HG03039 (cell line): Measurements from ENCODE around the gene TYMP.

Source experiments
- ATAC-seq: cut with Tn5 transposase; IDR thresholded peaks from one replicate; pipeline ENCODE4 v1.9.1; 2021; ENCODE audit warnings: mild to moderate bottlenecking, moderate library complexity; ENCODE audit not compliant: unreplicated experiment

The TYMP gene

GRCh38 chr22:50529897-50530579 is at the start of gene TYMP:
Gene TYMP (minus strand): TSS chr22:50530012. CDS start chr22:50529709, 303 bp downstream.
- ATAC-seq: peak; percentile 19

- ATAC-seq: no peak
These were observed 49.0 kb upstream of the TYMP start for GRCh38 chr22:50578776-50579310.

GRCh38 chr22:50577987-50578775 is 48.4 kb upstream of the TYMP start, which contains the start of gene CPT1B:
Gene CPT1B (minus strand): TSS chr22:50578427. CDS start chr22:50577915, 512 bp downstream.
- ATAC-seq: no peak

- no peak for ATAC-seq
These were observed 47.8 kb upstream of the TYMP start for GRCh38 chr22:50577697-50577986.

GRCh38 chr22:50576806-50577696 is 47.2 kb upstream of the TYMP start:
- no peak for ATAC-seq

GRCh38 chr22:50576070-50576469 is 46.3 kb upstream of the TYMP start:
- no peak for ATAC-seq

- no peak for ATAC-seq
These were observed 45.7 kb upstream of the TYMP start for GRCh38 chr22:50575426-50575941.

GRCh38 chr22:50574383-50574755 is 44.6 kb upstream of the TYMP start:
- no peak for ATAC-seq

GRCh38 chr22:50573491-50574382 is 43.9 kb upstream of the TYMP start:
- no peak for ATAC-seq

GRCh38 chr22:50572965-50573364 is 43.2 kb upstream of the TYMP start:
- ATAC-seq: no peak

GRCh38 chr22:50571264-50572175 is 41.7 kb upstream of the TYMP start:
- ATAC-seq: no peak

- no peak for ATAC-seq
These were observed 41.0 kb upstream of the TYMP start for GRCh38 chr22:50570861-50571260.

- ATAC-seq: no peak
These were observed 40.2 kb upstream of the TYMP start for GRCh38 chr22:50569896-50570535.

- ATAC-seq: no peak
These were observed 39.2 kb upstream of the TYMP start for GRCh38 chr22:50569041-50569459.

- ATAC-seq: no peak
These were observed 38.8 kb upstream of the TYMP start for GRCh38 chr22:50568626-50569025.

- ATAC-seq: no peak
These were observed 38.0 kb upstream of the TYMP start for GRCh38 chr22:50567721-50568252.

GRCh38 chr22:50564289-50564688 is 34.5 kb upstream of the TYMP start:
- no peak for ATAC-seq
